Stimulated activated naive CD8-positive, alpha-beta T cell treated with anti-CD3 and anti-CD28 coated beads, Interleukin-15, amount 100 ng/mL, for 72 hours (primary cell): ENCODE measurements around the gene ARL6IP5.
A peak's percentile ranks its signal among the peaks of the same experiment; 100 is the strongest.

ENCODE experiments used
- ATAC-seq: fragments of 150-1000 bp; cut with Tn5 transposase; 2 replicates; pipeline ENCODE4 v1.10.0; 2021; ENCODE audit warnings: mild to moderate bottlenecking, moderate library complexity
- DNase-seq, 2 donors: peaks; one replicate each; pipeline ENCODE4 v3.0.0; 2021 to 2022
- H3K27ac Mint-ChIP-seq, 2 donors: one replicate each; pipeline ENCODE4 v1.8.0; 2022; ENCODE audit warnings: mild to moderate bottlenecking in 2 of 2, mixed read lengths in 2 of 2, moderate library complexity in 2 of 2
- H3K27me3 Mint-ChIP-seq: one replicate; pipeline ENCODE4 v1.8.0; 2022; ENCODE audit warnings: mixed read lengths
- H3K4me1 Mint-ChIP-seq: one replicate; pipeline ENCODE4 v1.8.0; 2022; ENCODE audit warnings: mild to moderate bottlenecking, mixed read lengths
- H3K4me3 Mint-ChIP-seq, 2 donors: one replicate each; pipeline ENCODE4 v1.8.0; 2022; ENCODE audit warnings: mild to moderate bottlenecking in 2 of 2, mixed read lengths in 2 of 2, moderate library complexity in 1 of 2
- H3K9me3 Mint-ChIP-seq, 2 donors: one replicate each; pipeline ENCODE4 v1.8.0; 2022; ENCODE audit warnings: mixed read lengths in 2 of 2

The ARL6IP5 gene

DNA sequence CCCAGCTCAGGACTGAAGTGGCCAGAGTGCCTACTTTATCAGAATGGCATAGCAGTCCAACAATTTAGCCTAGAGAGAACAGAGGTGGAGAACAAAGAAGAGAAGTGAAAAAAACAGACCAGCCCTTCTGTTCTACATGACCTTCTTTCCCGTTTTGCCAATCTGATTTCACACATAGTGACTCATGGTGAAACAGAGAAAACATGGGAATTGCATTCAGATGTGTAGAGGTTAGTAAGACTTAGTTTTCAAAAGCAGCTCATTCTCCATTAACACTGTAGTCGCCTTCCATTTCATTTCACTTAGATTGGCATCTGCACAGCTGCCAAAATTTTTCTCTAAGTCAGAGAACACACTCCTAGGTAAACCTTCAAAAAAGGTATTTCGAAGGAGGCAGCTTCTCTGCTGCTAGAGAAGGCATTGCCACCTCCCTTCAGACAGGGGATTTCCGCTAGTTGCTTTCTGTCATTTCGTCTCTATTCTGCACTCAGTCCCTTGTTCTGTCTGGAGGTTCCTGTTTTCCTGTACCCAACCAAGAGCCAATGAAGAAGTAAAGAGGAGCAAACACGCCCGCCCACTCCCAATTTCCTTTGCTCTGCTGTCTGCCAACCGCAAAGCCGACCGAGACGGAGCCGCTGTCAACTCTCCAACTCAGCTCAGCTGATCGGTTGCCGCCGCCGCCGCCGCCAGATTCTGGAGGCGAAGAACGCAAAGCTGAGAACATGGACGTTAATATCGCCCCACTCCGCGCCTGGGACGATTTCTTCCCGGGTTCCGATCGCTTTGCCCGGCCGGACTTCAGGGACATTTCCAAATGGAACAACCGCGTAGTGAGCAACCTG is at the start of gene ARL6IP5:
Gene ARL6IP5 (plus strand): TSS at position 612 of the 842 bp plus-strand sequence. CDS start 111 bp downstream, at position 723.
- Mint-ChIP-seq H3K4me1 (peaks cover 60% of the 10 kb centered on the region), H3K9me3 (no peaks in the 10 kb centered on the region), H3K27ac (peak within 1 kb of the TSS; percentile 96 to 97), H3K27me3 (no peaks in the 10 kb centered on the region), H3K4me3 (peak within 1 kb of the TSS; percentile 89 to 95)
- DNase-seq = peak; percentile 87 to 94
- peak; percentile 74 for ATAC-seq

DNA sequence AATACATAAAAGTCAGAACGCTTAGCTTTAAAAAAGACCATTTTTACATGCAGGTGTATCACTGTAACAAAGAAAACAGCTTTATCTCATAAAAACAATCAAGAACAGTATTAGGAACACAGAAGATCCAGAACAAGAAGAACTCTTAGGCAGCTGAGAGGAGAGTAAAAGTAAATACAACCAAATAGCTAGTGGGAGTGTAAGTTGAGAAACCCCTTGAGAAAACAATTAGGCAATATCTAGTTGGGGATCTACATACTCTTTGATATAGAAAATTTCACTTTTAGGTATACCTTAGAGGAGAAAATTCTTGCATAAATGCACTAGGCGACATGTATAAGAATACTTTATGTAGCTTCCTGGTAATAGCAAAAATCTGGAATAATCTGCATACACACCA is 40.1 kb upstream of the ARL6IP5 start:
- no peaks in the 10 kb centered on the region for H3K27me3 Mint-ChIP-seq
- peaks cover 25% of the 10 kb centered on the region for H3K4me1 Mint-ChIP-seq
- no peak overlapping the region for H3K27ac Mint-ChIP-seq
- ATAC-seq (no peak), DNase-seq (no peak)
- H3K9me3 Mint-ChIP-seq = no peaks in the 10 kb centered on the region
- no peak overlapping the region for H3K4me3 Mint-ChIP-seq

- Mint-ChIP-seq H3K4me3 (peak overlapping the region in 1 of 2 donors; percentile 42), H3K9me3 (no peaks in the 10 kb centered on the region), H3K27me3 (no peaks in the 10 kb centered on the region), H3K4me1 (peaks cover 42% of the 10 kb centered on the region), H3K27ac (no peak overlapping the region)
- DNase-seq (no peak), ATAC-seq (no peak)
Measured at GRCh38 chr3:69048990-69049389, 35.7 kb upstream of the ARL6IP5 start.

DNA sequence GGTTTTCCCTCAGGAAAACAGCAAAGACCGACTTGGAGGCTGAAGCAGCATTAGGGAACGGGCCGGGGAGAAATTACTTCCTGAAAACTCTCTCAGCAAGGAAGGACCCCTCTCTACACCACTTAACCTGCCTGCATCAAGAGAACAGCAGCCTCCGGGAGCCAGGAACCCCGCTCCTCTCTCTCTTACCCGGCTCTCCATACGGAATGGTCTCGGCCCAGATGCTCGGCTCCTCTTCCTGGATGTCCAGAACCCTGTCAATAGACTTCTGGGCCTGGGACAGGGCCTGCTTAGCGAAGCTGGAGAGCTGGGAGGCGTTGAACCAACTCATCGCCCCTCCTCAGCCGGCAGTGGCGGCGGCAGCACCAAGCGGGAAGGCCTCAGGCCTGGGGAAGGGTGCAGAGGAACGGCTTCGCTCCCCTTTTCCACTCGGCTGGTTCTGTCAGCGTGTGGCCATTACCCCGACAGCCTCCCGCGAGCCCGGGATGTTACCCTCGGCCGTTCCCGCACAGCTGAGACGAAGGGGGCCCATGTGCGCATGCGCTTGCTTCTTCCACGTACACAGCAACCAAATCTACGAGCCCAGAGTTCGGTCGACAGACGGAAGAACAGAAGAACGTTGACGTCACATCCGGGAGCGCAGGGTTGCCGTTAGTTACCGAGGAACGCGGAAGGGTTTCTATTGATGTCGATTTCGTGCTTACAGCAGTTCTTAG is 32.8 kb upstream of the ARL6IP5 start, which contains the start of gene TMF1:
Gene TMF1 (minus strand): TSS at position 578 of the 716 bp plus-strand sequence. CDS start 247 bp downstream, at position 331.
- no peaks in the 10 kb centered on the region for H3K27me3 Mint-ChIP-seq
- peak within 1 kb of the TSS; percentile 97 to 100 for H3K4me3 Mint-ChIP-seq
- peak within 1 kb of the TSS; percentile 98 to 99 for H3K27ac Mint-ChIP-seq
- H3K9me3 Mint-ChIP-seq = no peaks in the 10 kb centered on the region
- peaks cover 37% of the 10 kb centered on the region for H3K4me1 Mint-ChIP-seq
- ATAC-seq = peak; percentile 98
- DNase-seq = peak; percentile 94 to 96

- Mint-ChIP-seq H3K27me3 (no peaks in the 10 kb centered on the region), H3K9me3 (no peaks in the 10 kb centered on the region), H3K27ac (peak overlapping the region; percentile 93 to 98), H3K4me1 (peaks cover 32% of the 10 kb centered on the region), H3K4me3 (peak overlapping the region; percentile 97 to 100)
- ATAC-seq (peak; percentile 4), DNase-seq (no peak)
Measured at GRCh38 chr3:69052472-69052898, 32.3 kb upstream of the ARL6IP5 start.

- peak overlapping the region; percentile 88 for H3K27ac Mint-ChIP-seq
- ATAC-seq (peak; percentile 92), DNase-seq (no peak)
- peak overlapping the region in 1 of 2 donors; percentile 46 for H3K4me3 Mint-ChIP-seq
- no peaks in the 10 kb centered on the region for H3K9me3 Mint-ChIP-seq
- H3K4me1 Mint-ChIP-seq = peaks cover 20% of the 10 kb centered on the region
- no peaks in the 10 kb centered on the region for H3K27me3 Mint-ChIP-seq
Measured at GRCh38 chr3:69058180-69058946, 26.4 kb upstream of the ARL6IP5 start.

DNA sequence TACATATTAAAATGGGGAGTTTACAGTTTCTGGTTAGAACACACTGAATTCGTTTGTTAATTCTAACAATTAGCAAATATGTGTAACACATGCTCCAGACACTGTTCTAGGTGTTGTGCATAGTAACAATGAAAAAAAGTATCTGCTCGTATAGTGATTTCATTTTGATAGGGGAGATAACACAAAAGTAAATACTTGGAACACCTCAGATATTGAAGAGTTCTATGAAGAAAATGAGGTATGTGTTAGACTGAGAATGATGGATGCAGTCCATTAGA is 25.9 kb upstream of the ARL6IP5 start:
- Mint-ChIP-seq H3K27me3 (no peaks in the 10 kb centered on the region), H3K9me3 (no peaks in the 10 kb centered on the region), H3K4me1 (peaks cover 25% of the 10 kb centered on the region), H3K4me3 (no peak overlapping the region), H3K27ac (peak overlapping the region; percentile 88)
- no peak for DNase-seq
- no peak for ATAC-seq

DNA sequence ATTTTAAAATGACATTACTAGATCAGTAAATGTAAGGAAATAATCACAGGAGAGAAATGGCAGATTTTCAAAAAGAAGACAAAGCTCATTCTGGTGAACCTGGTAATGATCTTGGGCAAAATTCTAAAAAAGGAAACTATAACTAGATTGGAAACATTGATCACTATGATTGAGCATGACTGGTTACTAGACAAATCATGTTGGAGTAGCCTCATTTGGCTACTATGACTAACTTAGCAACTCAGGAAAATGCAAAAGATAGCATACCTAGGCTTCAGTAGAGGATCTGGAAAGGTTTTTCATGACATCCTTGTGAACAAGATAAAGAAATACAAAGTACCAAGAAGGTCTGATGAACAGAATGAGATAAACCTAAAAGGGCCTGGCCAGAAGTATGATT is 25.0 kb upstream of the ARL6IP5 start:
- no peak overlapping the region for H3K4me3 Mint-ChIP-seq
- ATAC-seq = no peak
- peak overlapping the region; percentile 20 to 45 for H3K27ac Mint-ChIP-seq
- no peak for DNase-seq
- H3K27me3 Mint-ChIP-seq = no peaks in the 10 kb centered on the region
- peaks cover 33% of the 10 kb centered on the region for H3K4me1 Mint-ChIP-seq
- no peaks in the 10 kb centered on the region for H3K9me3 Mint-ChIP-seq

DNA sequence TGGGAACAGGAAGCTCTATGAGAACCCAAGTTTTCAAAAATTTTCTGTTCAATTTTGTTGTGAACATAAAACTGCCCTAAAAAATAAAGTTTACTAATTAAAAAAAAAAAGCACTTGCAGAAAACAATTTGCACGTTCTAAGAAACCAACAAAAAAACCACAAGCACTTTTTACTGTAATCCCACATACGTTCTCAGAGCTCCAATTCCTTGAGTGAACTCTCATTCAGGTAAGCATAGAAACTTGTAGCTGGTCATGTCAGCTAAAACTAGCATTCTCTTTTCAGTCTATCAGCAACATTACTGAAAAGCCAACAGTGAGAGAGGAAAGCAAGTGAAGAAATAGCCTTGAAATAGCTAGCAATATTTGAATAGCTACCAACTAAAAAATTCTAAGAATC is 21.1 kb upstream of the ARL6IP5 start:
- ATAC-seq (no peak), DNase-seq (no peak)
- Mint-ChIP-seq H3K9me3 (no peaks in the 10 kb centered on the region), H3K27me3 (no peaks in the 10 kb centered on the region), H3K4me1 (peaks cover 45% of the 10 kb centered on the region), H3K4me3 (peak overlapping the region in 1 of 2 donors; percentile 35), H3K27ac (peak overlapping the region in 1 of 2 donors; percentile 37)

- ATAC-seq (peak; percentile 95), DNase-seq (peak in 1 of 2 donors; percentile 21)
- Mint-ChIP-seq H3K27ac (peak overlapping the region; percentile 36 to 93), H3K4me1 (peaks cover 31% of the 10 kb centered on the region), H3K27me3 (no peaks in the 10 kb centered on the region), H3K9me3 (no peaks in the 10 kb centered on the region), H3K4me3 (peak overlapping the region; percentile 41 to 53)
Measured at GRCh38 chr3:69065318-69065964, 19.3 kb upstream of the ARL6IP5 start.

- Mint-ChIP-seq H3K4me1 (peaks cover 37% of the 10 kb centered on the region), H3K27ac (peak overlapping the region in 1 of 2 donors; percentile 73), H3K4me3 (peak overlapping the region in 1 of 2 donors; percentile 41), H3K9me3 (no peaks in the 10 kb centered on the region), H3K27me3 (no peaks in the 10 kb centered on the region)
- DNase-seq (no peak), ATAC-seq (peak; percentile 46)
Measured at GRCh38 chr3:69066121-69066520, 18.6 kb upstream of the ARL6IP5 start.

DNA sequence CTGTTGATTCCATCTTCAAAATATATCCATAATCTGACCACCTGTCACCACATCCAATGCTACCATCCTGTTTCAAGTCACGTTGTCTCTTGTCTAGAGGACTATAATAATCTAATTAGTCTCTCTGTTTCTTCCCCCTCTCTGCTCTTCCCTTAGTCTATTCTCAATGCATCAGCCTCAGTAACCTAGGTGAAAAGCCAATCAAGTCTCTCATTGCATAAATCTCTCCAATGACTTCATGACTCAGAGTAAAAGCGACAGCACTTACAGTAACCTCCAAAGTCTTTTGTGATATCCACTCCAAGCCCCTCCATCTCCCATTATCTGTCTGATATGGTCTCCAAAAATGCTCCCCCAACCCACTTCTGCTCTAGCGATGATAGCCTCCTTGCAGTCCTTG is 11.8 kb upstream of the ARL6IP5 start:
- Mint-ChIP-seq H3K9me3 (no peaks in the 10 kb centered on the region), H3K4me1 (peaks cover 39% of the 10 kb centered on the region), H3K4me3 (no peak overlapping the region), H3K27ac (no peak overlapping the region), H3K27me3 (no peaks in the 10 kb centered on the region)
- DNase-seq = no peak
- peak; percentile 60 for ATAC-seq

DNA sequence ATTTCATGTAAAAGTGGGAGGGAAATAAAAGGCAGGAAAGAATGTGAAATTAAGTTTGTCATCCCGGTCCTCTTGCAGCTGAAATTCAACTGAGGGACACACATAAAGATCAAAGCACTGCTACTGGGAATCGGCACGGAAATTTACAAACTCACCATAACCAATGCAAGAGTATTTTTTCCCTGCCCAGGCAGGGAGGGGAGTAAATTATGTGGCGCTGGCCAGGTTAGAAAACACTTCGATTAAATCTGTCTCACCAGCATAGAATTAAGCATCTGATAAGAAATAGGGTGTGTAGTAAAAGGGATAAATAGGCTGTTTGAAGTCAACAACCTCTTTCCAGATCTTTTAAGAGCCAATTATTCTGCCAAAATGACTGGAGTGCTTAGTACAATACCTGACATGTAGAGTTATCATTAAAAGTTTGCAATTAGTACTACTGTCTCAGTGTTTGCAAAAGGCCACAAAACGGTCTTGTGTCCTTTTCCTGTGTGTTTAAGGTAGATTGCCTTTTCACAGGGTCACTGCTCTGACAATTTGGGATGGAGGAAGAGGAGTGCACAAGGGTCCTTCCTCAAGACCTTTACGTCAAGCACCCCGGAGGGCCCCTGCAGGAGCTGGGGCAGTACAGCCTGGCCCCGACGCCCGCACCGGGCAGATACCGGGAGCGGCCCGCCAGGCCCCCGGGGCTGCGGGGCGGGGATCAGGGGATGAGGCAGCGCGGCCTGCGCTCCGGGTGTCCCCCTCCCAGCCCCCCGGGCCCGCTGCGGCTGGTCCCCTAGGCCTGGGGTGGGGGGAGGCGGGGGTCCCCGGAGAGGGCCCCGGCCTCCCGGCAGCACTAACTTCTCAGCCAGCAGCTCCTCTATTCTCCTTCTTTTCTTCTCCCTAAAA is 5.2 kb upstream of the ARL6IP5 start:
- Mint-ChIP-seq H3K27me3 (no peaks in the 10 kb centered on the region), H3K9me3 (no peaks in the 10 kb centered on the region), H3K27ac (peak overlapping the region; percentile 63 to 89), H3K4me3 (peak overlapping the region; percentile 84 to 95), H3K4me1 (peaks cover 69% of the 10 kb centered on the region)
- ATAC-seq = peak; percentile 16
- DNase-seq = peak in 1 of 2 donors; percentile 20

GRCh38 chr3:69080233-69080920 is 4.4 kb upstream of the ARL6IP5 start, which contains the start of gene UBA3:
Gene UBA3 (minus strand): TSS chr3:69080365. CDS start chr3:69080353, 12 bp downstream.
- H3K27me3 Mint-ChIP-seq = no peaks in the 10 kb centered on the region
- peak within 1 kb of the TSS; percentile 74 to 96 for H3K27ac Mint-ChIP-seq
- H3K4me1 Mint-ChIP-seq = peaks cover 71% of the 10 kb centered on the region

More at GRCh38 chr3:69080233-69080920, 4.4 kb upstream of the ARL6IP5 start, which contains the start of gene UBA3:
- Mint-ChIP-seq H3K9me3 (no peaks in the 10 kb centered on the region), H3K4me3 (peak within 1 kb of the TSS; percentile 84 to 95)
- DNase-seq (peak; percentile 73 to 86), ATAC-seq (peak; percentile 60)
